ENCODE measurements around the gene ZNF441. TPM values are rescaled to one million over a fixed set of nuclear protein-coding genes. Genes with fewer than 3 reads are reported as not detected.
A peak's percentile ranks its signal among the peaks of the same experiment; 100 is the strongest.

Gene ZNF441
- total and polyA plus RNA-seq, 12 donors: 2.8 to 14.2 (median 7.5) TPM

- Histone ChIP-seq H3K4me3 (no peak overlapping the region), H3K27me3 (no peaks in the 10 kb centered on the region), H3K27ac (no peak overlapping the region), H3K4me1 (replicated peaks in 1 of 2) (no peaks in the 10 kb centered on the region), H3K9me3 (replicated peaks in 1 of 3) (no peaks in the 10 kb centered on the region), H3K36me3 (replicated peaks in 1 of 2) (no peaks in the 10 kb centered on the region)
- WGBS, 4 donors: 94 to 100% (median 96%) methylated on average over 4 of the region's 4 CpGs
- DNase-seq: no peak
- TF ChIP-seq POLR2A (IDR thresholded peaks at IDR 0.05): no peak
- no peak for TF ChIP-seq CTCF (IDR thresholded peaks at IDR 0.05)
- intact Hi-C loops (cut with DNase I): no loop called here
These were observed 37.2 kb upstream of the ZNF441 start for GRCh38 chr19:11729586-11729985.

DNA sequence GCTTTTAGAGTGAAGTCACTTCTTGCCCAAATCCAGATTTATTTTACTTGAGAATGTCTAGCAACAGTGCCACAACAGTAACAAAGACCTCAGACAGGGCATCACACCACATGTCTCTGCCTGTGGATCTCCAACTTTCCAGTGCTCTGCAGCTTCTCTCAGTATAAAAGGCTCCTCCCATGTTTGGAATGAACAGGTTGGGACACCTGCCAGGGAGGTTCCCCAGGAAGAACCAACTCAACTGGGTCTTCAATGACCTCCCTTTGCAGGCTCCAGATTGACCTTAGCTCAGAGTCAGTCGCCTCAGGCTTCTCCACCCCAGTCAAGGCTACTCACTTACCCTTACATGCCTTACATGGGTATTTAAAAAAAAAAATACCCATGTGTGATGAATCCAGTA, 31.4 kb upstream of the ZNF441 start:
- TF ChIP-seq CTCF (IDR thresholded peaks at IDR 0.05) (no peak), POLR2A (IDR thresholded peaks at IDR 0.05) (no peak)
- peaks cover 7 to 25% of the 10 kb centered on the region in 2 donors for H3K4me1 ChIP-seq (replicated peaks in 1 of 2)
- 60 to 76% (median 74%) methylated on average over 1 of the region's 1 CpG for WGBS, 4 donors

GRCh38 chr19:11736696-11737095, 30.1 kb upstream of the ZNF441 start:
- TF ChIP-seq POLR2A (IDR thresholded peaks at IDR 0.05) (no peak), CTCF (IDR thresholded peaks at IDR 0.05) (no peak)
- Histone ChIP-seq H3K9me3 (replicated peaks in 1 of 3) (no peaks in the 10 kb centered on the region), H3K27ac (no peak overlapping the region), H3K36me3 (replicated peaks in 1 of 2) (no peaks in the 10 kb centered on the region), H3K4me3 (no peak overlapping the region), H3K27me3 (no peaks in the 10 kb centered on the region), H3K4me1 (replicated peaks in 1 of 2) (peaks cover 7 to 25% of the 10 kb centered on the region in 2 donors)
- DNase-seq: peak; percentile 22 to 57 (median 37)
- 19 to 43% (median 29%) methylated on average over 2 of the region's 2 CpGs for WGBS, 4 donors
- intact Hi-C loops (cut with DNase I): no loop called here

More for the DNA sequence above, 31.4 kb upstream of the ZNF441 start:
- no peaks in the 10 kb centered on the region for H3K27me3 ChIP-seq
- H3K36me3 ChIP-seq (replicated peaks in 1 of 2): no peaks in the 10 kb centered on the region
- H3K27ac ChIP-seq: no peak overlapping the region
- no peaks in the 10 kb centered on the region for H3K9me3 ChIP-seq (replicated peaks in 1 of 3)
- no peak overlapping the region for H3K4me3 ChIP-seq
- intact Hi-C loops (cut with DNase I): no loop called here
- no peak for DNase-seq

DNA sequence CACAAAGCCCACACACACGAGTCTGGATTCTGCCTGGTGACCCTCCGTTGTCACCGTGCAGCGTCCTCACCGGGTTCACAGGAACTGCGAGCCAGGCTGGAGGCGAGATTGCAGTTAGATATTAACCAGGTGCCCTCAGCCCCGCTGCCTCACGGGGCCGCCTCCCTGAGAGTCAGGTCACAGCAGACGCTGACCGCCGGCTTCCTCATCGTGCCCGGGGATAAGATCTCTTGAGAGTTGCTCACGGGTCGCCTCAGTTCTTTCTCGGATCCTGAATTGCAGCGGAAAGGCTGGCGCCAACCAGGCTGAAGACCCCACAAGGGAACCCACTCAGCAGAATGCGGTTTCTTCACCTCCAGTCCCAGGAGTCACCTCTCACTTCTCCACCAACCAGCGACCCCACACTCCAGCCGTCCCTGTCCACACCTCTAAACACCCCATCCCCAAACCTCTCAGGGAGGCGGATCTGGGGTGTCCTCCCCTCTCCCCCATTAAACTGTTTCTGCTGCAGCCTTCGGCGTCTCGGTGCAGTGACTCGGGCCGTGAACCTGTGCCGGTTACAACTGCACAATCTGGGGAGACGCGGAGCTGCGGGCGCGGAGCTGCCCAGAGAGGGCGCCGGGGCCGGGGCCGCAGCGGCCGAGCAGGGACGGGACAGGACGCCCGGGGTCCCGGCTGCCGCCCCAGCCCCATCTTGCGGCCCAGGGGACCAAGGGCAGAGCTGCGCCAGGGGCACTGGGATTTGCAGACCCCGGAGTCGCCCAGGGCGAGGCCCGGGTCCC, 28.6 kb upstream of the ZNF441 start:
- intact Hi-C loops (cut with DNase I): no loop called here
- Histone ChIP-seq H3K4me3 (peak overlapping the region; percentile 27 to 98 (median 78)), H3K4me1 (replicated peaks in 1 of 2) (peaks cover 7 to 25% of the 10 kb centered on the region in 2 donors), H3K27me3 (no peaks in the 10 kb centered on the region), H3K9me3 (replicated peaks in 1 of 3) (no peaks in the 10 kb centered on the region), H3K36me3 (replicated peaks in 1 of 2) (no peaks in the 10 kb centered on the region), H3K27ac (peak overlapping the region in 4 of 5 donors; percentile 74 to 90 (median 82))
- 0 to 1% (median 0%) methylated on average over 26 to 52 of the region's 52 CpGs for WGBS, 4 donors
- DNase-seq: peak; percentile 33 to 80 (median 57)
- TF ChIP-seq CTCF (IDR thresholded peaks at IDR 0.05): no peak
- TF ChIP-seq POLR2A (IDR thresholded peaks at IDR 0.05): no peak

Measured in adrenal gland (tissue), 12 donors.